ENCODE measurements around the gene MTA1. TPM values are rescaled to one million over a fixed set of nuclear protein-coding genes. Genes with fewer than 3 reads are reported as not detected.

MTA1 gene
- total RNA-seq, 1 donor from 2014 or later = 129 TPM

- intact Hi-C loops (cut with micrococcal nuclease) = no loop called here
Measured at GRCh38 chr14:105517096-105517495, 97.5 kb downstream of the MTA1 start.

GRCh38 chr14:105519946-105520698 is 100.5 kb downstream of the MTA1 start:
- intact Hi-C loops (cut with micrococcal nuclease) = no loop called here

Other genes with a start within 250 kb of the MTA1 start
- gene NUDT14, start 238.5 kb upstream of the MTA1 start, total RNA-seq = 16.4 and 16.7 TPM in 2 replicates
- gene BTBD6, start 171.3 kb upstream of the MTA1 start, total RNA-seq = 41.8 and 42.2 TPM in 2 replicates
- gene BRF1, start 118.8 kb upstream of the MTA1 start, total RNA-seq = 40.6 and 41.7 TPM in 2 replicates
- gene PACS2, start 105.1 kb upstream of the MTA1 start, total RNA-seq = 32.2 and 34.6 TPM in 2 replicates
- gene TEX22, start 21.3 kb upstream of the MTA1 start, total RNA-seq = 3.8 and 5.7 TPM in 2 replicates
- gene CRIP2, start 55.0 kb downstream of the MTA1 start, total RNA-seq = 1.5 and 2.1 TPM in 2 replicates
- gene CRIP1, start 67.1 kb downstream of the MTA1 start, total RNA-seq = 545 and 546 TPM in 2 replicates
- gene TEDC1, start 71.4 kb downstream of the MTA1 start, total RNA-seq = 42.6 and 43.1 TPM in 2 replicates
- gene TMEM121, start 106.8 kb downstream of the MTA1 start, total RNA-seq = 4.1 and 4.6 TPM in 2 replicates

Measured in T-helper 2 cell treated with Interferon-gamma antibody and Interleukin-4, amounts not matched to agents 100 ng/mL and 5 ng/mL, for 36 hours (primary cell).